Measurements from ENCODE around the gene PHYKPL. TPM values are rescaled to one million over a fixed set of nuclear protein-coding genes. Genes with fewer than 3 reads are reported as not detected.
"Not testable (repeated sequence)": the region's sequence is repeated elsewhere in the genome, so short reads cannot be mapped to it uniquely, and the experiment has no call there.

The PHYKPL gene
- total RNA-seq, 1 donor from 2014 or later = 132 TPM

DNA sequence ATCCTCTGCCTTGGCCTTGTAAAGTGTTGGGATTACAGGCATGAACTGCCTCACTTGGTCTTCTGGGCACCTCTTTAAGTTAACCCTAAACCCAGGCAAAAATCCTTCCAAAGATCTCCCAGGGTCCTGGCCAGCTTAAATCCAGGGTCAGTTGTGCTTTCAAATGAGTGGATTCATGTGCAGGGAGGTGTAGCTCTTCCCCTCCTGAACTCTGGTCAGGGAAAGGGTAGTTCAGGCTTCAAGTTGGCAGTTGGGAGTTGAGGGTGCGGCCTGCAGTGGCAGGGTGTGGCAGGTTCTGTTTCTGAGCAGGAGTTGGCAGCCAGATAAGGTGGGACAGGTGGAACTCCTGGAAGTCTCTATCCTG, 24.7 kb downstream of the PHYKPL start:
- no peak for DNase-seq (ENCODE audit: low spot score)

DNA sequence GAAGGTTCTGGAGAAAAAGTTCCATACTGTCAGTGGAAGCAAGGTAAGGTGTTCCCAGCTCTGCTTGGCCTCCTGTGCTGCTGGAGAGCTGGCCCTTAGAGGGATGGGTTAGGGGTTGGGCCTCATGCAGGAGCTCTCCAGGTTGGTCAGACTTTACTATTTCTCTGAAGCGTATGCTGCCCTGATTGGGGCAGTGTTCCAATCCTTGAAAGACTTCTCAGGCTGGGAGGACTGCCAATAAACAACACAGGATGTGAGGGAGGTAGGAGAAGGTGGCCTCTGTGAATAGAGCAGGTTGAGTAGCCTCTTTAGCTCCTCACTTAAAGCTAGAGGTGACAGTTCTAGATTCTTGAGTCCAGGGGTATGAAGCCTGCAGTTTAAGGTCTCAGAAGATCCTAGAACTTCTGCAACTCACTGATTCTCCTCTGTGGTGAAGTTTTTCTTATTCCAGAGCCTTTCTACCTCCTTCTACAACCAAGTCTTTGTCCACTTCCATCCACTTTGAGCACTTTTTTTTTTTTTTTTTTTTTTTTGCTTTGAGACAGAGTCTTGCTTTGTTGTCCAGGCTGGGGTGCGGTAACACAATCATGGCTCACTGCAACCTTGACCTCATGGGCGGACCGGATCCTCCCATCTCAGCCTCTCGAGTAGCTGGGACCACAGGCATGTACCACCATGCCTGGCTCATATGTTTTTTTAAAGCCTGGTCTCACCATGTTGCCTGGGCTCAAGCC, 25.3 kb downstream of the PHYKPL start:
- DNase-seq (ENCODE audit: low spot score) = no peak

- no peak for DNase-seq (ENCODE audit: low spot score)
Observed at GRCh38 chr5:178206166-178207101, 26.2 kb downstream of the PHYKPL start.

- DNase-seq (ENCODE audit: low spot score) = no peak
Observed at GRCh38 chr5:178205749-178206047, 26.9 kb downstream of the PHYKPL start.

- DNase-seq (ENCODE audit: low spot score) = peak; percentile 86
Observed at GRCh38 chr5:178204935-178205748, 27.5 kb downstream of the PHYKPL start.

DNA sequence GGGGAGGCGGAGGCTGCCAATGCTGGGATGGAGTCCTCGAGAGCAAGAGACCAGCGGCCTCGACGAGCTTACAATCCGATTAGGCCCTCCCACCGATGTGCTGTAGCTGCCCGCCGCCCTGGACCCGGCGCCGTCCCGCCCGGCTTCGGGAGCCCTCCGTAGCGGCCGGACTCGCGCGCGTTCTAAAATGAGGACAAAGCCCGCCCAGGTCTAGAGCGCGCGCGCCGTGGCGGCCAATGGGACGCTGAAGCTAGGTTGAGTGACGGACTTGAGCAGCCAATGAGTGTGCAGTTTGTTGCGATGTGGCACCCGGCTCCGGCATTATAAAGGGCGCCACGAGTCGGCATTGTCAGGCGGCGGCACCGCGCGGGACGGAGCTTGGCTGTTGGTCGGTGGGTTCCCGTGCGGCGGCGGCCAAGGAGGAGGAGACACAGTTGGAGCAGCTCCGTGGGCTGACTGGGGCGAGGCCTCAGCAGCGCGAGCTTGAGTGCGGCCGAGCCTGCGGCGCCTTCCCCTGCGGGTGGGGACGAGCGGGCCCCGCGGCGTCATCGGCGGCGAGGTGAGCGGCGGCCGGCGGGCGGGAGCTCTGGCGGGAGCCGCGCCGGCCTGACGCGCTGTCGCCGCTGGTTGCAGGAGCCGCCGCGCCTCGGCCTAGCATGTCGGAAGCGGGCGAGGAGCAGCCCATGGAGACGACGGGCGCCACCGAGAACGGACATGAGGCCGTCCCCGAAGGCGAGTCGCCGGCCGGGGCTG, 28.2 kb downstream of the PHYKPL start, which contains the start of gene HNRNPAB:
TSS of gene HNRNPAB (plus strand) at position 352 of the 753 bp plus-strand sequence. CDS start at position 657, 305 bp downstream.
- DNase-seq (ENCODE audit: low spot score) = peak; percentile 98

GRCh38 chr5:178203670-178204181, 28.9 kb downstream of the PHYKPL start:
- no peak for DNase-seq (ENCODE audit: low spot score)

DNA sequence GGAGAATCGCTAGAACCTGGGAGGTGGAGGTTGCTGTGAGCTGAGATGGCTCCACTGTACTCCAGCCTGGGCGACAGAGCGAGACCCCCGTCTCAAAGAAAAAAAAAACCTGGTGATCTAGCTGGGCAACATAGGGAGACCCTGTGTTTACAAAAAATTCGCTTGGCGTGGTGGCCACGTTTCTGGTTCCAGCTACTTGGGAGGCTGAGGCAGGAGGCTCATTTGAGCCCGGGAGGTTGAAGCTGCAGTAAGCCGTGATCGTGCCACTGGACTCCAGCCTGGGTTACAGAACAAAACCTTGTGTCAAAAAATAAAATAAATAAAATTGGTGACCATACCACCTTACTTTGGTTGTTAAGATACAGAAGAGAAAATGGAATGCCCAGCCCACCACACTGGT, 30.1 kb downstream of the PHYKPL start:
- no peak for DNase-seq (ENCODE audit: low spot score)

DNA sequence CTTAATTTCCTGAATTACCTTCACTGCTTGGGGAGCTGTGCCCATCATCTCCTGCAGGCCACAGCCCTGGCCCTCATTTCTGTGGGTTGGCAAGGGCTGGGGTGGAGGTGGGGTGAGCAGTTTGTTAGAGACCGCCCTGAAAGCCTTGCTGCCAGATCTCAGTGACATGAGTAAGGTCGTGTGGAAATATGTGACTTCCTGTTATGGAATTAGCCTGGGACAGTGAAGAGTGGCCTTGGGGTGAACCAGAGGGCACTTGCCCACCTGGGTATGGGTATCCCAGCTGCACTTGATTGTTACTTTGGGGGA, 30.7 kb downstream of the PHYKPL start:
- no peak for DNase-seq (ENCODE audit: low spot score)

DNA sequence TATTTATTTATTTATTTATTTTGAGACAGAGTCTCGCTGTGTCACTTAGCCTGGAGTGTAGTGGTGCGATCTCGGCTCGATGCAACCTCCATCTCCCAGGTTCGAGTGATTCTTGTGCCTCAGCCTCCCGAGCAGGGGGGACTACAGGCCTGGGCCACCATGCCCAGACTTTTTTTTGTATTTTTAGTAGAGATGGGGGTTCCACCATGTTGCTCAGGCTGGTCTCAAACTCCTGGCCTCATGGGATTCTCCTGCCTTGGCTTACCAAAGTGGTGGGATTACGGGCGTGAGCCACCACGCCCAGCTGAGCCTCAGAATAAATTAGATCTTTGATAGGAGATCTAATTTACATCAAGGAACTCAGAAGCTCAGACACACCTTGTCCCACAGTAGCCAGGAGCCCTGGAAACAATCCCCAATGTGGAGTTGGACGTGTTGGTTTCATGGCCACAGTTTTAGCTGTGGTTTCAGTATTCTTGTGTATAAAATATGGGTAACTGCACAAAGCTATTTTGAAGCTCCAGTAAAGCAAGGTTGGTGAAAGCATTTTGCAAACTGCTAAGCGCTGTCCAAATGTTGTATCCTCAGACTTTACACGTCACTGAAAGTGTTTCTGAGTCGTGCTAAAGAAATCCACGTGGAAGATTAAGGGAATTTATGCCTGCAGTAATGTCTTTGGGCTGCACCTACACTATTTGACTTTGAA, 31.2 kb downstream of the PHYKPL start:
- no peak for DNase-seq (ENCODE audit: low spot score)

DNA sequence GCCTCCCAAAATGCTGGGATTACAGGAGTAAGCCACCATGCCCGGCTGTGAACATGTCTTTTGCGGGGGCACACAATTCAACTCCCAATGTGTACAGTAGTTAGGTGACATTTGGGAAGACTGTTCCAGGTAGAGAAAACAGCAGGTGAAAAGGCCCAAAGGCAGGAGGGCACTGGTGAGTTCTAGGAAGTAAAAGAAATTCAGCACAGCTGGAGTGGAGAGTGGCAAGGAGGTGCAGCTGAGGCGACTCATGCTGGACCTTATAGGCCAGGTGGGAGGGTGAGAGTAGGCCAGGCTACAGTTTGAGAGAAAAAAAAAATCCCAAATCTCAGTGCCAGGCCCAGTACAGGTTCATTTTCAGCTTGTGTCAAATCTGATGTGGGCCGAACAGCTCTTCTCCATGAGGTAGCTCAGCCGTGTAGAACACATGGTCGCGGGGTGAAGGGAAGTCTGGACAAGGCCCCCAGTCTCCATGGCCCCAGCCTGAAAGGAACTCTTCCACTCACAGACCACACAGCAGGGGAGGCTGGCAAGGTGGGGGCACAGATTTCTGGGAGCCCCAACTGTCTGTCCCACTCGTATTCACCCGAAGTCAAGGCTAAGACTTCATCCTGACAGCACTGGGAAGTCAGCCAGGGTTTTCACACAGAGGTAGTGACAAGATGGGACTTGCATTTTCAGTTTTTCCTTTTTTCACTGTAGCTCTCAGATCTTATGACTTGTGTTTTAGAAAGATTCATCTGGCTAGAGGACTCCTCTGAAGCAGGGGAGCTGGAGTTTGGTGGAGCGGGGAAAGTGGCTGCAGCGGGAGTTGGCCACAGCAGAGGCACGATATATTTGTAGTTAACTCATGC, 32.8 kb downstream of the PHYKPL start:
- DNase-seq (ENCODE audit: low spot score) = no peak

- no peak for DNase-seq (ENCODE audit: low spot score)
Observed at GRCh38 chr5:178198706-178199105, 33.9 kb downstream of the PHYKPL start.

DNA sequence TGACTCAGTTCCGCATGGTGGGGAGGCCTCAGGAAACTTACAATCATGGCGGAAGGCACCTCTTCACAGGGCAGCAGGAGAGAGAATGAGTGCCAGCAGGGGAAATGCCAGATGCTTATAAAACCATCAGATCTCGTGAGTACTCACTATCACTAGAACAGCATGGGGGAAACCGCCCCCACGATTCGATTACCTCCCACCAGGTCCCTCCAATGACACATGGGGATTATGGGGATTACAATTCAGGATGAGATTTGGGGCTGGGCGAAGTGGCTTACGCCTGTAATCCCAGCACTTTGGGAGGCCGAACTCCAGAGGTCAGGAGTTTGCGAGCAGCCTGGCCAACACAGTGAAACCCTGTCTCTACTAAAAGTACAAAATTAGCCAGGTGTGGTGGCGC, 34.5 kb downstream of the PHYKPL start:
- not testable (repeated sequence) for DNase-seq (ENCODE audit: low spot score)

DNA sequence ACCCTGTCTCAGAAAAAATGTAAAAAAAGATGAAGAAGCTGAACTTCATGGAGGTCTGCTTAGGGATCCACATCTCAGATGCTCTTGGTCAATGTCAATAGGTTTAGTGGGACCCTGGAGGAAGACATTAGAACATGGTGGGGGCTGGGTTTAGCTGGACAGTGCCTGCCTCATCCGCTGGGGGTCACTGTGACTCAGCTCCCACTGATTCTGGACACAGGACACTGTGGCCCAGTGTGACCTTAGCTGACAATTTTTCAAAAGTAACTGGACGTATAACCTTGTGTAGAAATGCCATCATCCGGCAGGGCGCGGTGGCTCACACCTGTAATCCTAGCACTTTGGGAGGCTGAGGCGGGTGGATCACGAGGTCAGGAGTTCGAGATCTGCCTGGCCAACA, 35.6 kb downstream of the PHYKPL start:
- DNase-seq (ENCODE audit: low spot score) = no peak

- DNase-seq (ENCODE audit: low spot score) = no peak
Observed at GRCh38 chr5:178196281-178196812, 36.3 kb downstream of the PHYKPL start.

GRCh38 chr5:178194026-178194425, 38.6 kb downstream of the PHYKPL start:
- DNase-seq (ENCODE audit: low spot score) = no peak

DNA sequence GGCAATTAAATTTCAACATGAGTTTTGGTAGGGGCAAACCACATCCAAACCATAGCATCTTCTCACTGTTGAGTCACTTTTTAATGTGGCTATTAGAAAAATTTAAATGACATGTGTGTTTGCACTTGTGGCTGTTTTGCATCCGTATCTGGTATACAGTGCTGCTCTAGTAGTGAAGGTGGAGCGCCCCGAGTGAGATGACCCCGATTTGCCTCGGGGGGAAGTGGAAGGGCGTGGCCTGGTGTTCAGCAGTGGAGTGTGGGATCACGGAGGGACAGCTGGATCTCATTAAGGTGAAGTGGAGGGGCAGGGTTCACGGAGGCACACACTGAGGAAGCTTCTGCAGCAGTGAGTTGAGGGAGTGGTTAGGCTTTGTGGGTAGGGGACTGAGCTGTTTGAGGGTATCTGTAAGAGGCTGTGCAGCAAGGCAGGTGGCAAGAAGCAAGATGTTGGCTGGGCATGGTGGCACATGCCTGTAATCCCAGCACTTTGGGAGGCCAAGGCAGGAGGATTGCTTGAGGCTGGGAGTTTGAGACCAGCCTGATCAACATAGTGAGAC, 39.3 kb downstream of the PHYKPL start:
- DNase-seq (ENCODE audit: low spot score) = no peak

DNA sequence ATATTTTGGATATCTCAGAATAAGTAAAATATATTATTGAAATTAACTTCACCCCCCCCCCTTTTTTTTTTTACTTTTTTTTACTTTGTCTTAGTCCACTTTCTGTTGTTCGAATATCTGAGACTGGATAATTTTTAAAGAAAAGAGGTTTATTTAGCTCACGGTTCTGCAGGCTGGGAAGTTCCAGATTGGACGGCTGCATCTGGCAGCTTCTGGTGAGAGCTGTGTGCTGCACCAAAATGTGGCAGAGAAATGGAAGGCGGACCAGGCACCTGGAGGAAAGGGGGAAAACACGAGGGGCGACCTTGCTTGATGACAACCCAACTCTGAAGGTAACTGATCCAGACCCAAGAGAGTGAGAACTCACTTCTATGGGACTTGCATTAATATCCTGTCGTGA, 39.8 kb downstream of the PHYKPL start:
- no peak for DNase-seq (ENCODE audit: low spot score)

GRCh38 chr5:178192244-178192643, 40.4 kb downstream of the PHYKPL start:
- no peak for DNase-seq (ENCODE audit: low spot score)

Data from ureter (tissue), 1 donor.